Tongue (tissue), 2 donors: ENCODE results near the gene CD109. TPM values are rescaled to one million over a fixed set of nuclear protein-coding genes. Genes with fewer than 3 reads are reported as not detected.
"Not testable (repeated sequence)": the region's sequence is repeated elsewhere in the genome, so short reads cannot be mapped to it uniquely, and the experiment has no call there.

Experiments
- DNase-seq: peaks from one replicate; pipeline ENCODE4 v3.0.0-alpha.2; 2015
- total RNA-seq: library from RNA; depleted of rRNA; stranded (reverse); fragments of >200 nt; gene quantifications from one replicate; pipeline ENCODE4 v1.2.3, GENCODE V29; 2014

The CD109 gene
- total RNA-seq, 1 donor from 2014 or later = 29.6 TPM

DNA sequence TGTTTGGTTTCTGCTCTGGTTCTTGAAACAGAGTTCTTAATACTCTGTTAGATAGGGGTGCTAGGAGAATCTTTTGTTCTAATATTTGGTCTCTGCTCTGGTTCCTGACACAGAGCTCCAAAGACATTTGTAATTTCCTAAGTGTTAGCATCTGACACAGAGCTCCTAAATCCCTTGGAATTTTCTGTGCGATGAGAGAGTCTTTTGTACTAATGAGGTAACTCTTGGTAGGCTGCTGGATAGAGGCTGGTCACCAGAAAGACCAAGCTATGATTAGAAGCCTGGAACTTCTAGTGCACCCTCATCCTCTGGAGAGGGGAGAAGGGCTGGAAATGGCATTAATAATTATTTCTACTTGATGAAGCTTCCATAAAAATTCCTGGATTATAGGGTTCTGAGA lies 7.7 kb upstream of the CD109 start:
- DNase-seq = no peak

DNA sequence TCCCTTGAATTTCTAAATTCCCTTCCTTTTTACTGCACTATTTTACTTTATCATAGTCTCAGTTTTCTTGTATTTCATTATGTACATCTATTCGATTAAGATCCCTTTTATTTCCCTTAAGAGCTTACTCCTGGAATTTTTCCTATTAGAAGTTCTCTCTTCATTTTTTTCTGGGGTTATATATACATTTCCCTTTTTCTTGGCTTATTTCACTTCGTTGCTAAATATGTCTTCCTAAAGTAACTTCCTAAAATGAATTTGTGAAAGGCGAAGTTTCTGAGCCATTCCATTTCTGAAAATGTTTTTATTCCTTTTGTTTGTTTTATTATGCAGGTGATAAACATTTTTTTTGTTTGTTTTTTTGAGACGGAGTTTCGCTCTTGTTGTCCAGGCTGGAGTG lies 5.9 kb upstream of the CD109 start:
- DNase-seq = no peak

DNA sequence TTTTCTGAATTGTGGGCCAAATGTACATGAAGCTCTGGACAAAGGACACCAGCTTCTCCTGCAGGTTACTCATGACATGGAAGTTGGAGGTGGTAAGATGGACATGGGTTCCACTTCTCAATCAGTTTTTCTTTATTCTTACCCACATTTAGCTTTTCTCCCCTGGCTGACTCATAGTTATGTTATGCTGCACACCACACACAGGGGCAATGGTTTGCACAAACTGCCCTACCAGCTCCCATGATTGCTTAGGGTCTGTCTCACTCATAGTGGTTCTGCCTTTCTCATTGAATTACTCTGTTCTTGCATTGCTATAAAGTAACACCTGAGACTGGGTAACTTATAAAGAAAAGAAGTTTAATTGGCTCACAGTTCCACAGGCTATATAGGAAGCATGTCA lies 4.5 kb upstream of the CD109 start:
- DNase-seq = no peak

DNA sequence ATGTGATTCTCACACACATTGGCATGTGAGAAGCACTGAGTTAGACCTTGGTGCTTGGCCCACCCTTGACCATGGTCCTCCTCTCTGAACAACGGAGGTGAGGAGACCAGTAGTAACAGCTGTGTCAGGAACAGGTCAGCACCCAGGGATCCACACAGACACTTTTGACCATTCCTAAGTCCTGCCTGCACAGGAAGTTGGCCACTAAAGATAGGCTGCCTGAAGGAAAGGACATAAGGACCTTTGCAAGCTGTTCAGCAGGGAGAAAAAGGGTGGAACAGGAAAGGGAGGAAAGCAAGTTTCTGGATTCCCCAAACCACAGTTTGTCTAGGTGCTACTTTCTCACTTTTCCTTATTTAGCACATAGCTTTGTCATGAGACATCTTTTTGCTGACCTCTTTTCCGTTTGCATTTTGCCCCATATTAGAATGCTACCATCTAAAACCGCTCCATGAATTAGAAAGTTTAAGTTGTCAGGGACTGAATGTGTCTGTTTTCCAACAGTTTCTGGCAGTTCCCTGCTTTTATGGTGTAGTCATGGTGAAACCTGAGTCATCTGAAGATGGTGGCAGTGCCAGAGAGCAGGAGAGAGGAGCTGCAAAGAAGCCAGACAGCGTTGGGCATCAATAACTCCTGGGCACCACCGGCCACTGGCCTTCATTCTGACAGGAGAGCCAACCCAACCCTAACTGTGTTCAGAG lies 1.1 kb upstream of the CD109 start:
- peak; percentile 19 for DNase-seq

DNA sequence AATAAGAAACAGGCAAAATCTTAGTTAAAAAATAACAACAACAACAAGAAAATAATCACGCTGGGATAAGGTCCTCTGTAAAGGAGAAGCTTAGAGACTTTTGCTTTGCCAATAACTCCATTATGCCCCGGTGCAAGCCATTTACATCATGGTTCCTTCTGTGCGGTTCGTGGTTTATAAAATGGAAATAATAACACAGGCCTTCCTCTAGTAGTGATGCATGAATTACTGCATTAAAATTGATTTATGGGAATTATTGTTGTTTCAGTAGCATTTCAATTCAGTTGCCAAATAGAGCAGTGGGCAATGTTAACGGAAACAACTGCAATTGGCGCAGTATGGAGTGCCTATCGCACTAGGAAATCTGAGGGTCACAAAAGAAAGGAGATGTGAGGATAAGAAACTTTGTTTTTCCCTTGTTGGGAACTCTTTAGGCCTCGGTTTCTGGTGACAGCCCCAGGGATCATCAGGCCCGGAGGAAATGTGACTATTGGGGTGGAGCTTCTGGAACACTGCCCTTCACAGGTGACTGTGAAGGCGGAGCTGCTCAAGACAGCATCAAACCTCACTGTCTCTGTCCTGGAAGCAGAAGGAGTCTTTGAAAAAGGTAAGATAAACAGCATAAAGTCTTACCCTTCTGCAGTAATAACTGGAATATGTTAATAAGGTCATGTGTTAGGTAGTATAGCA lies 1.1 kb downstream of the CD109 start:
- DNase-seq = no peak

- no peak for DNase-seq
Measured at GRCh38 chr6:73699676-73700459, 3.9 kb downstream of the CD109 start.

- DNase-seq = no peak
Measured at GRCh38 chr6:73702444-73702843, 6.4 kb downstream of the CD109 start.

DNA sequence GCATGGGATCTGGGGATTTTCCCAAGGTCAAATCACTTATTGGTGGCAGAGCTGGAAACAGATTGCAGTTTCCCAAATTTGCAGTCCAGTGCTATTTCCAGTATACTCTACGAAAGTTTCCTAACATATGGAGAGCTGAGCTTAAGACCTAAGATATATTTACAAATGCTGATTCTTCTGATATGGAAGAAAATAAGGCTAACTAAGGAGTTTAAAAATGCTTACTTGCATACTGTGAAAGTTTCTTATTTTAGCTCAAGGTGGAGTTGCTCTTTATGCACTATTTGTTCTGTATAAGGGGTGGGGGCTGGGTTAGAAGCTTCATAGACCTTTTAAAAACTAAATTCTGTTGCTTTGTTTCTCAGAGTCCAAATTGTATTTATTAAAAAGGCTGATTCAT lies 7.5 kb downstream of the CD109 start:
- no peak for DNase-seq

- no peak for DNase-seq
Measured at GRCh38 chr6:73704260-73704659, 8.3 kb downstream of the CD109 start.

- no peak for DNase-seq
Measured at GRCh38 chr6:73704798-73705197, 8.8 kb downstream of the CD109 start.

GRCh38 chr6:73706971-73707370 lies 11.0 kb downstream of the CD109 start:
- DNase-seq = no peak

DNA sequence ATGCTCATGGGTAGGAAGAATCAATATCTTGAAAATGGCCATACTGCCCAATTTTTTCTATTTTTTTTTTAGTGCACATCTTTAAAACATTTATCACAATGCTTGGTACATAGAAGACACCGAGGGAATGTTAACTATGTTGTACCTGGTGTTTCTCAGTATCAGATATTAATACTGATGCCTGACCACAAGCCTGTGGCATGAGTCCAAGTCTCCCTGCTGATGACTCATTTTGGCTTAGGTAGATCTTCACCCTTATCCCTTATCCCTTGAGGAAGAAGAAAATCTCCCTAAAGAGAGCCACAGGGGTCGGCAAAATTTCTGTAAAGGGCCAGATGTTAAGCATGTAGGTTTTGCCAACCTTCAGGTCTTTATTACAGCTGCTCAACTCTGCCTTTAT lies 14.5 kb downstream of the CD109 start:
- DNase-seq = no peak

- DNase-seq = no peak
Measured at GRCh38 chr6:73710948-73711347, 14.9 kb downstream of the CD109 start.

- DNase-seq = no peak
Measured at GRCh38 chr6:73712535-73713173, 16.7 kb downstream of the CD109 start.

GRCh38 chr6:73713426-73714147 lies 17.6 kb downstream of the CD109 start:
- DNase-seq = no peak

- DNase-seq = not testable (repeated sequence)
Measured at GRCh38 chr6:73715111-73715508, 19.1 kb downstream of the CD109 start.

DNA sequence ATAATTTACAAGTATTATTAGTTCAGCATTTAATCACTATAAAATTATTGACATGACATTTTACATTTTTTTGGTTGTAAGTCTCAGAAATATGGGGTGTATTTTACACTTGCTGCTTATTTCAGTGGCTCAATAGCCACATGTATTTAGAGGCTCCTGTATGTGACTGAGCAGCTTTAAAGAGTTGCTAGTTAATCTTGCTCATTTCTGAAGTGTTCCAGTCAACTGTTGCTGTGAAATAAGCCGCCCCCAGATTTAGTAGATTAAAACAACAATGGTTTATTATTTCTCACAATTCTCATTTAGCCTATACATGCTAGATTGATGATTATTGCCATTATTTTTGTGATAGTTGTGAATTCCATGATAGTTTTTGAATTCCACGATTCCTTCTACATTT lies 23.0 kb downstream of the CD109 start:
- DNase-seq = no peak

DNA sequence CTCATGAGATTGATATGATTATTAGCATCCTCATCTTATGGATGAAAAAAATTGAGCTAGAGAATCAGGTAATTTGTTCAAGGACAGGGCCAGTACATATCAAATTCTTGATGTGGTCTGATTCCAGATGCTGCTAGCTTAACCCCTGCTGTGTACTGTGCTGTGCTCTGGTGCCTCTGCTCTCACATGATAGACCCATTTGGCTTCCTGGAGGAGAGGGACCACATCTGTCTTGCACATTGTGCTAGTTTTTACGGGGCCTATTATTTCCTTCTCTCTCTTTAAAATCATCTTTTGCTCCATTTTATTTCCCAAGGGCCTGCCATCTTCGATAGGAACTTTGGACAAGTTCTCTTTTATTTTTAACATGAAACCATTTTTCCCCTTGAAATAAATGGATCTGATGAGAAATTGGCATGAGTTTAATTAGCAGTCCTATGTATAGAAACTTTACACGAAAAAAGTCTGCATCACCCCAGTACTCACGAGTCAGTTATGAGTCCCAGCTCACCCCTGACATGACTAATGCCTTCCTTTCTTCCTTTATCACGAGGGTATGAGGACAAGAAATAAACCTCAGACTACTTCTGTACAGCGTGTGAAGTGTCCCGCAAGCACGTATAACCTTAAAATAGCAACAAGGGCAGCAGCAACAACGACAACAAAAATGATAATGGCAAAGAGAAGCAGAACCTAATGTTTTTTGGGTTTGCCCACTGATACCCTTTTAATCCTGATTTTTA lies 26.5 kb downstream of the CD109 start:
- DNase-seq = peak; percentile 15

- not testable (repeated sequence) for DNase-seq
Measured at GRCh38 chr6:73723480-73723879, 27.5 kb downstream of the CD109 start.

DNA sequence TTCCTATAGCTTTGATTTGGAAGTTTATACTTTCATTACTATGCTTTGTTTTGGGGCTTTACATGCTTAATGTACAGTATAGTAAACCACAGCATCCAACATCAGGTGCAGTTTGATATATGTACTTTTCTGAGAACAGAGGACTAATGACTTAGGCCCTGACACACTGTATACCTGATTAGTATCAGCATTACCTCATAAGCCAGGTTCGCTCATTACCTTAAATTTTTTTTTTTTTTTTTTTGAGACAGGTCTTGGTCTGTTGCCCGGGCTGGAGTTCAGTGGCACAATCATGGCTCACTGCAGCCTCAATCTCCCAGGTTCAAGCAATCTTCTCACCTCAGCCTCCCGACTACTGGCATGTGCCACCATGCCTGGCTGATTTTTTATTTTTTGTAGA lies 28.4 kb downstream of the CD109 start:
- DNase-seq = no peak

- DNase-seq = peak; percentile 31
Measured at GRCh38 chr6:73725192-73725591, 29.2 kb downstream of the CD109 start.
